Calu3 (cell line): ENCODE results near the gene ACACA. TPM values are rescaled to one million over a fixed set of nuclear protein-coding genes. Genes with fewer than 3 reads are reported as not detected.
A peak's percentile ranks its signal among the peaks of the same experiment; 100 is the strongest.

Experiments used
- BruUV-seq: library from RNA; stranded (reverse); fragments of 400-500 nt; replicated peaks from 2 replicates; lab custom pipeline; 2021; lab: Mats Ljungman, UMichigan
- CTCF ChIA-PET: fragments of 300-600 bp; sonication (Branson Sonifier 250); formaldehyde crosslinking; loops from one replicate; lab custom pipeline; 2022; ENCODE audit warnings: antibody characterized with exemption; lab: Charles Lee
- DNase-seq: peaks from one replicate; pipeline ENCODE4 v3.0.0; 2022
- H3K27ac Mint-ChIP-seq: one replicate; pipeline ENCODE4 v1.8.0; 2022; ENCODE audit warnings: mixed read lengths; ENCODE audit not compliant: unreplicated experiment
- H3K27me3 Mint-ChIP-seq: one replicate; pipeline ENCODE4 v1.8.0; 2022; ENCODE audit warnings: mixed read lengths; ENCODE audit not compliant: unreplicated experiment
- H3K36me3 Mint-ChIP-seq: one replicate; pipeline ENCODE4 v1.8.0; 2022; ENCODE audit warnings: mild to moderate bottlenecking, moderate library complexity, mixed read lengths; ENCODE audit not compliant: insufficient read depth, unreplicated experiment
- H3K4me1 Mint-ChIP-seq: one replicate; pipeline ENCODE4 v1.8.0; 2022; ENCODE audit warnings: mild to moderate bottlenecking, low read depth, mixed read lengths; ENCODE audit not compliant: unreplicated experiment
- H3K4me3 Mint-ChIP-seq: one replicate; pipeline ENCODE4 v1.8.0; 2022; ENCODE audit warnings: mild to moderate bottlenecking, low read depth, moderate library complexity, mixed read lengths; ENCODE audit not compliant: unreplicated experiment
- H3K9me3 Mint-ChIP-seq: one replicate; pipeline ENCODE4 v1.8.0; 2022; ENCODE audit warnings: low read depth, mixed read lengths; ENCODE audit not compliant: unreplicated experiment
- intact Hi-C: fragments of 100-400 bp; cut with micrococcal nuclease; formaldehyde crosslinking; loops from one replicate; pipeline ENCODE4 v1.10.0; 2022; ENCODE audit not compliant: unreplicated experiment
- total RNA-seq: library from RNA; stranded (reverse); gene quantifications from 2 replicates; pipeline ENCODE4 v1.2.3, GENCODE V29; 2022
- TF ChIP-seq, protein P1 (sequence below): fragments of 200-600 bp; IDR thresholded peaks from one replicate; pipeline ENCODE4 v1.8.0; 2022; ENCODE audit warnings: antibody characterized with exemption; ENCODE audit not compliant: unreplicated experiment

Gene ACACA
- total RNA-seq, 1 experiment from 2014 or later: 392 TPM

DNA sequence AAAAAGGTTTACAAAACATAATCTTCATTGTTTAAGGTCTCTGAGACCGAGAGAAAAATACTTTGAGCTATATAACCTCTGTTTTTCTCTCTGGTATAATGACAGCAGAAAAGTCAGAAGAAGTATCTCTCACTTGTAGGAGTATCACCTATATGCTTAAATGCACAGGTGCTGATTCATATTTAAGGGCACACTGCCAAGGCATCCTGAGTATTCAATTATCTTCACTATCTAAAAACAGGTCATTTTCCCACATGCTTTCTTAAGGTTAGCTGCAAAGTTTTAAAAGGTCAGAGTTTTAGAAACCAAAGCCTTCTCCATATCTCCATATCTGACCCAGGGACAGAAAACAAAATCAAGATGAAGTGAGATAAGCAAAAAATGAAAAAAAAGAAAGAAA, 130.2 kb downstream of the ACACA start:
- Mint-ChIP-seq H3K36me3 (peaks cover 52% of the 10 kb centered on the region), H3K27ac (peak overlapping the region; percentile 18), H3K27me3 (no peaks in the 10 kb centered on the region), H3K4me1 (peaks cover 30% of the 10 kb centered on the region), H3K9me3 (no peaks in the 10 kb centered on the region), H3K4me3 (no peak overlapping the region)
- TF ChIP-seq, protein P1, sequence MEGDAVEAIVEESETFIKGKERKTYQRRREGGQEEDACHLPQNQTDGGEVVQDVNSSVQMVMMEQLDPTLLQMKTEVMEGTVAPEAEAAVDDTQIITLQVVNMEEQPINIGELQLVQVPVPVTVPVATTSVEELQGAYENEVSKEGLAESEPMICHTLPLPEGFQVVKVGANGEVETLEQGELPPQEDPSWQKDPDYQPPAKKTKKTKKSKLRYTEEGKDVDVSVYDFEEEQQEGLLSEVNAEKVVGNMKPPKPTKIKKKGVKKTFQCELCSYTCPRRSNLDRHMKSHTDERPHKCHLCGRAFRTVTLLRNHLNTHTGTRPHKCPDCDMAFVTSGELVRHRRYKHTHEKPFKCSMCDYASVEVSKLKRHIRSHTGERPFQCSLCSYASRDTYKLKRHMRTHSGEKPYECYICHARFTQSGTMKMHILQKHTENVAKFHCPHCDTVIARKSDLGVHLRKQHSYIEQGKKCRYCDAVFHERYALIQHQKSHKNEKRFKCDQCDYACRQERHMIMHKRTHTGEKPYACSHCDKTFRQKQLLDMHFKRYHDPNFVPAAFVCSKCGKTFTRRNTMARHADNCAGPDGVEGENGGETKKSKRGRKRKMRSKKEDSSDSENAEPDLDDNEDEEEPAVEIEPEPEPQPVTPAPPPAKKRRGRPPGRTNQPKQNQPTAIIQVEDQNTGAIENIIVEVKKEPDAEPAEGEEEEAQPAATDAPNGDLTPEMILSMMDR: no peak
- BruUV-seq: no TSS peak
- DNase-seq: peak; percentile 42
- CTCF ChIA-PET: interaction anchor here (0.5 to 2.3 kb wide), 8 partner anchors 9 to 1700 kb away, joined by 3 to 7 read pairs (median 3); no protein-coding TSS in a partner anchor
- intact Hi-C loops: loop anchor here (2.0 kb wide), 1 partner anchor 96 kb away; no protein-coding TSS in a partner anchor

DNA sequence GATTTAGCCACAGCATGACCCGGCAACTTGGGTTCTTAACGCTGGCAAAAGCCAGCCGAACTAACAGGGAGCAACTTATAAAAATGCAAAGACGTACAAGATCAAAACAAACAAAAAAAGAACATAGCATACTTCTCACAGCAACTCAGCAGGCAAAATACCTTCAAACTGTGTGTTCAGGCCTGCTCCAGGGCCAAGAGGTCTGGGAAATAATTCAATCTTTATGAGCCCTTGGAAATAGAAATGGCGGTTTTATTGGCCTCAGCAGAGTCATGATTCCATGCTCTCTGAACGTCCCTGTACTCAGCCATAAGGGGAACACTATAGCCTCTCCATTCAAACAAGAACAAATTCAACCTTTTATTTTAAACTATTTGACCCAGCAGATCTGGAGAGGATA, 132.2 kb downstream of the ACACA start:
- Mint-ChIP-seq H3K27me3 (no peaks in the 10 kb centered on the region), H3K9me3 (no peaks in the 10 kb centered on the region), H3K4me3 (no peak overlapping the region), H3K36me3 (peaks cover 57% of the 10 kb centered on the region), H3K4me1 (peaks cover 30% of the 10 kb centered on the region), H3K27ac (no peak overlapping the region)
- TF ChIP-seq, protein P1: no peak
- intact Hi-C loops: no loop called here
- BruUV-seq: no TSS peak
- CTCF ChIA-PET: interaction anchor here (1.4 to 1.6 kb wide), 2 partner anchors 15 to 117 kb away, joined by 3 to 5 read pairs; no protein-coding TSS in a partner anchor
- no peak for DNase-seq

DNA sequence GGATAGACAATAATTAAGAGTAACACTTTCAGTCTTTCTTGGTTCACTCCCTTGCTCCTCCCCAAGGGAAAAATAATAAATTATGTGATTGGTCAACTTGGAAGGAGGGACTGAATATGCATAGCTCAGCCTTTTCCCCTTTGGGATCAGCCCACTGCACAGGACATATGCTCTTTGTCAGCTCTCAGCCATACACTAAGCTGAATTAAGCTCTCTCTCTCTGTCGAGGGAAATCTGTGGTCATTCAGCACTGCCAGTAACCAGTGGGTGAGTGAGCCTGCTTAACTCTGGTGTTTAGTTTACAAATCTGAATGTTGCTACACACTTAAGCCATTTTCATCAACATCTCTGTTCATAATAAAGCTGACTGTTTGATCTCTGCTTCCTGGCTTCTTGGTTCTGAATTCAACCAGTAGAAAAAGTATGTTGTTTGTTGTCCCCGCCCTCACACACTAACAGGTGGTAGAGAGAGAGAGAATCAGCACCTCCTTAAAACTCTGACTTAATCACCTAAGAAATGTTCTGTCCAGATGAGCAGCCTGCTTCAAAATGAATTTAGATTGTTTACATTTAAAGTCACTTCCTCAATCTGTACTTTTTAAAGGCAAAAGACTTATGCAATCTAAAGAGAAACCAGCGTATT, 133.1 kb downstream of the ACACA start:
- Mint-ChIP-seq H3K36me3 (peaks cover 61% of the 10 kb centered on the region), H3K4me3 (no peak overlapping the region)
- CTCF ChIA-PET: interaction anchor here (0.7 to 1.9 kb wide), 6 partner anchors 10 to 116 kb away, joined by 3 to 8 read pairs (median 3); no protein-coding TSS in a partner anchor

DNA sequence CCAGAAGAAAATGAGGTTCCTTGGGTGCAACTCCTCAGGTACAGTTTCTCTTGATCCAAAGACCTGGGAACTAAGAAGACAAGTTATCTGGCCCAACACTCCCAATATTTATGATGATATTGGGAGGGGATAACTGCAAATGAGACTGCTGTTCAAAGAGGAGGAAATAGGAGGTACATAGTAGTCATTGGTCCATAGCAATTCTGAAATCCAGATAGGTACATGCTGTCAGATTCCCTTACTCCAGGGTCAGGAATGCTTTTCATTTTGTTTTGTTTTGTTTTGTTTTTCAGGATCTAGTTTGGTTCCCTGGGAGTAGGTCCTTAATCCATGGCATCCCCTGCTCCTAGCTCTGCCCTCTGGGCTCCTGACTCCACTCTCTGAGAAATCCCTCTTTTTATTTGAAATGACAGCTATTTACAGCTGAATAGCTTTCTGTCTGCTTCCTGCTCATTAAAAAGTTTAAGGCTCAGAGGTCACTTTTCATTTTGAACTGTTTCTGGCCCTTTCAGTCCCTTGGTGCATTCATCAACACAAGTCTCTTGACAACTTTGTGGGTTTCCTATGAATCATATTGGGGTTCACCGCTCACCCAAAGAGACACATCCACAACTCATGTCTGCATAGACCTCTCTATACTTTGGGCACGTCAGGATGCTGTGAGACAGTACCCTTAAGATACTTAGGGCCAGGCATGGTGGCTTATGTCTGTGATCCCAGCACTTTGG, 141.0 kb downstream of the ACACA start:
- H3K4me1 Mint-ChIP-seq: no peaks in the 10 kb centered on the region
- no peak for DNase-seq
- no peaks in the 10 kb centered on the region for H3K27me3 Mint-ChIP-seq
- peaks cover 66% of the 10 kb centered on the region for H3K36me3 Mint-ChIP-seq
- no peak overlapping the region for H3K4me3 Mint-ChIP-seq
- TF ChIP-seq, protein P1: no peak
- no peak overlapping the region for H3K27ac Mint-ChIP-seq
- BruUV-seq: no TSS peak
- CTCF ChIA-PET: no interaction called here
- intact Hi-C loops: no loop called here
- peaks cover 8% of the 10 kb centered on the region for H3K9me3 Mint-ChIP-seq

More for the DNA sequence above, 133.1 kb downstream of the ACACA start:
- H3K9me3 Mint-ChIP-seq: no peaks in the 10 kb centered on the region
- no peak for DNase-seq
- intact Hi-C loops: no loop called here
- H3K27ac Mint-ChIP-seq: no peak overlapping the region
- TF ChIP-seq, protein P1: no peak
- H3K27me3 Mint-ChIP-seq: no peaks in the 10 kb centered on the region
- peaks cover 26% of the 10 kb centered on the region for H3K4me1 Mint-ChIP-seq
- BruUV-seq: no TSS peak
